Endothelial cell of umbilical vein (primary cell): ENCODE results near the gene SIAH2. TPM values are rescaled to one million over a fixed set of nuclear protein-coding genes. Genes with fewer than 3 reads are reported as not detected.

Source experiments
- BruUV-seq: library from RNA; stranded (reverse); fragments of 400-500 nt; replicated peaks from 2 replicates; lab custom pipeline; 2021; lab: Mats Ljungman, UMichigan
- CTCF ChIA-PET: fragments of 300-600, 350-600 bp; sonication (Branson Sonifier 250); formaldehyde crosslinking; loops from one replicate; lab custom pipeline; 2021; ENCODE audit warnings: antibody characterized with exemption, inconsistent platforms; lab: Charles Lee
- POLR2A ChIA-PET: fragments of 300-600, 350-600 bp; sonication (Branson Sonifier 250); formaldehyde crosslinking; loops from one replicate; lab custom pipeline; 2021; ENCODE audit warnings: antibody characterized with exemption, inconsistent platforms; lab: Charles Lee
- DNase-seq: peaks from one replicate; pipeline ENCODE4 v3.0.0-alpha.2; 2011; ENCODE audit warnings: low read depth, low spot score
- FAIRE-seq: peaks from 2 replicates; lab custom pipeline; 2011; peaks lifted over from hg19 to GRCh38; lab: Jason Lieb, UNC
- H2AFZ ChIP-seq: 2 replicates; pipeline ENCODE4 v1.6.0; 2012; ENCODE audit warnings: low read depth, low read length, control low read depth, inconsistent platforms
- H3K27ac ChIP-seq: 2 replicates; pipeline ENCODE4 v1.5.1; 2011; ENCODE audit warnings: low read depth, mild to moderate bottlenecking, control low read depth, low read length, moderate library complexity; ENCODE audit not compliant: insufficient read depth
- H3K27me3 ChIP-seq, 2 experiments: 2 replicates each; pipeline versions ENCODE4 v1.6.0 to v1.6.1; 2011; ENCODE audit warnings: low read length in 2 of 2, mixed read lengths in 1 of 2; ENCODE audit not compliant: control insufficient read depth in 2 of 2, insufficient read depth in 2 of 2
- H3K36me3 ChIP-seq, 2 experiments: 2 replicates in 1 of 2; 3 replicates in 1 of 2; pipeline ENCODE4 v1.5.1; 2011; ENCODE audit warnings: low read length in 2 of 2, mild to moderate bottlenecking in 1 of 2, moderate library complexity in 1 of 2; ENCODE audit not compliant: control insufficient read depth in 2 of 2, insufficient read depth in 2 of 2; ENCODE audit errors: extremely low read depth in 1 of 2
- H3K4me1 ChIP-seq: 3 replicates; pipeline ENCODE4 v1.5.1; 2011; ENCODE audit warnings: mild to moderate bottlenecking, low read length; ENCODE audit not compliant: control insufficient read depth, insufficient read depth; ENCODE audit errors: extremely low read depth
- H3K4me2 ChIP-seq: 2 replicates; pipeline ENCODE4 v1.6.1; 2011; ENCODE audit warnings: low read length, control low read depth, mixed read lengths; ENCODE audit not compliant: insufficient read depth
- H3K4me3 ChIP-seq, 3 experiments: fragments of 200-600 bp in 1 of 3; sonication (generic), shearing (Covaris generic) in 1 of 3; replicated peaks in 1 of 3; 2 replicates each; pipeline ENCODE4 v1.5.1; 2011 to 2016; ENCODE audit warnings: control low read depth in 3 of 3, low read length in 3 of 3, mild to moderate bottlenecking in 2 of 3, inconsistent platforms in 1 of 3, low read depth in 1 of 3, moderate library complexity in 1 of 3; ENCODE audit not compliant: insufficient read depth in 1 of 3
- H3K79me2 ChIP-seq: 2 replicates; pipeline ENCODE4 v1.6.0; 2012; ENCODE audit warnings: low read length, inconsistent platforms; ENCODE audit not compliant: control insufficient read depth, insufficient read depth
- H3K9ac ChIP-seq: replicated peaks from 2 replicates; pipeline ENCODE3; 2011; ENCODE audit warnings: low read length, control low read depth; ENCODE audit not compliant: insufficient read depth; ENCODE audit errors: extremely low read depth
- H3K9me1 ChIP-seq: replicated peaks from 3 replicates; pipeline ENCODE4 v1.6.0; 2011; ENCODE audit warnings: mild to moderate bottlenecking, low read length; ENCODE audit not compliant: control insufficient read depth, insufficient read depth; ENCODE audit errors: extremely low read depth
- H3K9me3 ChIP-seq: replicated peaks from 2 replicates; pipeline ENCODE4 v1.5.1; 2012; ENCODE audit warnings: low read length, inconsistent platforms; ENCODE audit not compliant: control insufficient read depth, insufficient read depth
- H4K20me1 ChIP-seq: replicated peaks from 2 replicates; pipeline ENCODE3; 2011; ENCODE audit warnings: mild to moderate bottlenecking, low read length; ENCODE audit not compliant: control insufficient read depth, insufficient read depth; ENCODE audit errors: extremely low read depth
- FOS ChIP-seq: IDR thresholded peaks from 2 replicates; pipeline ENCODE4 v1.6.1; 2011; ENCODE audit warnings: mild to moderate bottlenecking, low read length, moderate library complexity, borderline replicate concordance; ENCODE audit not compliant: insufficient read depth
- JUN ChIP-seq: IDR thresholded peaks from 2 replicates; pipeline ENCODE4 v1.6.1; 2011; ENCODE audit warnings: borderline replicate concordance, low read depth; ENCODE audit not compliant: insufficient read length, insufficient read depth
- MYC ChIP-seq: IDR thresholded peaks from one replicate; pipeline ENCODE4 v1.6.1; 2011; ENCODE audit warnings: mild to moderate bottlenecking, low read depth, low read length
- POLR2A ChIP-seq: IDR thresholded peaks from 2 replicates; pipeline ENCODE4 v1.6.1; 2012; ENCODE audit warnings: low read depth, mild to moderate bottlenecking, control low read depth, low read length
- POLR2AphosphoS5 ChIP-seq: IDR thresholded peaks from 2 replicates; pipeline ENCODE4 v1.6.1; 2012; ENCODE audit warnings: low read depth, mild to moderate bottlenecking, control low read depth, low read length, moderate library complexity; ENCODE audit not compliant: insufficient read depth
- dilution Hi-C: fragments of 300-500 bp; cut with MboI; formaldehyde crosslinking; loops from one replicate; pipeline ENCODE4 v1.15.0; 2019; ENCODE audit warnings: low sequenced_read_pairs; ENCODE audit not compliant: extremely low pct_ligation_motif_present
- intact Hi-C: fragments of 100-400 bp; cut with micrococcal nuclease; formaldehyde crosslinking; loops from one replicate; pipeline ENCODE4 v1.10.0; 2022
- polyA plus RNA-seq, 4 experiments: library from polyadenylated mRNA; depleted of rRNA in 3 of 4; stranded (reverse) in 3 of 4; unstranded in 1 of 4; fragments of >200 nt; gene quantifications; 2 replicates each; pipeline versions ENCODE4 v1.2.1 to v1.2.3, GENCODE V29; 2011 to 2012; ENCODE audit warnings: missing spikeins in 1 of 4
- total RNA-seq: library from RNA; stranded (reverse); gene quantifications from 2 replicates; pipeline ENCODE4 v1.2.3, GENCODE V29; 2021
- TF ChIP-seq, protein P1 (sequence below), 2 donors: IDR thresholded peaks; 1 replicate in 1 of 2; 2 replicates in 1 of 2; pipeline ENCODE4 v1.5.1; 2011; ENCODE audit warnings: low read length in 2 of 2, mild to moderate bottlenecking in 2 of 2, moderate library complexity in 2 of 2, control low read depth in 1 of 2, inconsistent platforms in 1 of 2, low read depth in 1 of 2; ENCODE audit not compliant: insufficient read depth in 1 of 2; ENCODE audit errors: extremely low read depth in 1 of 2
- TF ChIP-seq, protein P2 (sequence below): IDR thresholded peaks from 2 replicates; pipeline ENCODE4 v1.6.1; 2011; ENCODE audit not compliant: insufficient read depth, insufficient read length

Gene SIAH2
- total and polyA plus RNA-seq, 2 donors (not counting 3 experiments of a cell fraction or from before 2014, with no cell fraction given) = 16.7 to 25.1 TPM

DNA sequence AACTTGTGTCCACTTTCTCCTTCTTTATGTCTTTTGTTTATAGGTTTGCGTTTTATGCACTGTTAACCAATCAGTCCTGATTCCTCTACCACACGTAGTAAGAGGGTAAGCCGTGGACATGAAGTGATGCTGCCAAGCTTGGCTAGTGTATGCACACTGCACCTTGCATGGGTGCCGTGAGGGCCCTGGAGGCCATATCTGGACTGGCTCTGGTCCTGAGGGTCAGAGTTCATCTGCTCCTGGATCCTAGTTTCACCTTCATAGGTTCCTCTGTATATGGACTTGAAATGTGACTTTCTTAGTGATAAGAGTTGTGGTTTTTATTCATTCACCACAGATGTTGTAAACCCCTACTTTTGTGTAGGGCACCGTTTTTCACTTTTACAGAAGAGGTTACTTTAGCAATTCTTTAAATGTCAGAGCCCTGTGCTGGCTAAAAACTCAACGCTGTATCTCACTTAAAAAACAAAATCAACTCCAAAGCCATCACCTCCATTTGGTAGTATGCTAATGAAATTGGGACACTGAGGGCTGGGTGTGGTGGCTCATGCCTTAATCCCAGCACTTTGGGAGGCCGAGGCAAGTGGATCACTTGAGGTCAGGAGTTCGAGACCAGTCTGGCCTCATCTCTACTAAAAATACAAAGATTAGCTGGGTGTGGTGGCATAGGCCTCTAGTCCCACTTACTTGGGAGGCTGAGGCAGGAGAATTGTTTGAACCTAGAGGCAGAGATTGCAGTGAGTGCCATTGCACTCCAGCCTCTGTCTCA is 22.9 kb downstream of the SIAH2 start:
- FAIRE-seq = no peak

More for the DNA sequence above, 22.9 kb downstream of the SIAH2 start:
- Histone ChIP-seq H3K9me1 (no peaks in the 10 kb centered on the region), H4K20me1 (no peaks in the 10 kb centered on the region), H3K4me1 (no peaks in the 10 kb centered on the region), H3K9ac (no peak overlapping the region), H3K79me2 (peaks cover 23% of the 10 kb centered on the region), H2AFZ (no peak overlapping the region), H3K4me3 (no peak overlapping the region), H3K9me3 (no peaks in the 10 kb centered on the region), H3K27me3 (no peaks in the 10 kb centered on the region), H3K36me3 (peaks cover 0 to 7% of the 10 kb centered on the region in 2 experiments), H3K27ac (no peak overlapping the region), H3K4me2 (no peak overlapping the region)
- dilution Hi-C loops (no loop called here), intact Hi-C loops (no loop called here)
- TF ChIP-seq JUN (no peak), FOS (no peak), POLR2A (no peak), POLR2AphosphoS5 (no peak), MYC (no peak)
- TF ChIP-seq, protein P1, sequence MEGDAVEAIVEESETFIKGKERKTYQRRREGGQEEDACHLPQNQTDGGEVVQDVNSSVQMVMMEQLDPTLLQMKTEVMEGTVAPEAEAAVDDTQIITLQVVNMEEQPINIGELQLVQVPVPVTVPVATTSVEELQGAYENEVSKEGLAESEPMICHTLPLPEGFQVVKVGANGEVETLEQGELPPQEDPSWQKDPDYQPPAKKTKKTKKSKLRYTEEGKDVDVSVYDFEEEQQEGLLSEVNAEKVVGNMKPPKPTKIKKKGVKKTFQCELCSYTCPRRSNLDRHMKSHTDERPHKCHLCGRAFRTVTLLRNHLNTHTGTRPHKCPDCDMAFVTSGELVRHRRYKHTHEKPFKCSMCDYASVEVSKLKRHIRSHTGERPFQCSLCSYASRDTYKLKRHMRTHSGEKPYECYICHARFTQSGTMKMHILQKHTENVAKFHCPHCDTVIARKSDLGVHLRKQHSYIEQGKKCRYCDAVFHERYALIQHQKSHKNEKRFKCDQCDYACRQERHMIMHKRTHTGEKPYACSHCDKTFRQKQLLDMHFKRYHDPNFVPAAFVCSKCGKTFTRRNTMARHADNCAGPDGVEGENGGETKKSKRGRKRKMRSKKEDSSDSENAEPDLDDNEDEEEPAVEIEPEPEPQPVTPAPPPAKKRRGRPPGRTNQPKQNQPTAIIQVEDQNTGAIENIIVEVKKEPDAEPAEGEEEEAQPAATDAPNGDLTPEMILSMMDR (IDR thresholded peaks at IDR 0.05; ENCODE audit: extremely low read depth in 1 of 2, insufficient read depth in 1 of 2, low read depth in 1 of 2, low read length in 2 of 2) = no peak
- TF ChIP-seq, protein P2, sequence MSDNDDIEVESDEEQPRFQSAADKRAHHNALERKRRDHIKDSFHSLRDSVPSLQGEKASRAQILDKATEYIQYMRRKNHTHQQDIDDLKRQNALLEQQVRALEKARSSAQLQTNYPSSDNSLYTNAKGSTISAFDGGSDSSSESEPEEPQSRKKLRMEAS = no peak
- POLR2A ChIA-PET = no interaction called here
- DNase-seq = no peak
- CTCF ChIA-PET = no interaction called here
- no TSS peak for BruUV-seq
